Urothelium cell line (cell line): ENCODE measurements around the gene CDH16.
"Not testable (repeated sequence)": the region's sequence is repeated elsewhere in the genome, so short reads cannot be mapped to it uniquely, and the experiment has no call there.

Experiments
- DNase-seq: peaks from one replicate; pipeline ENCODE4 v3.0.0; 2011; ENCODE audit warnings: low spot score, mixed read lengths
- FAIRE-seq: peaks from 2 replicates; lab custom pipeline; 2011; peaks lifted over from hg19 to GRCh38; lab: Jason Lieb, UNC

CDH16 gene, protein sequence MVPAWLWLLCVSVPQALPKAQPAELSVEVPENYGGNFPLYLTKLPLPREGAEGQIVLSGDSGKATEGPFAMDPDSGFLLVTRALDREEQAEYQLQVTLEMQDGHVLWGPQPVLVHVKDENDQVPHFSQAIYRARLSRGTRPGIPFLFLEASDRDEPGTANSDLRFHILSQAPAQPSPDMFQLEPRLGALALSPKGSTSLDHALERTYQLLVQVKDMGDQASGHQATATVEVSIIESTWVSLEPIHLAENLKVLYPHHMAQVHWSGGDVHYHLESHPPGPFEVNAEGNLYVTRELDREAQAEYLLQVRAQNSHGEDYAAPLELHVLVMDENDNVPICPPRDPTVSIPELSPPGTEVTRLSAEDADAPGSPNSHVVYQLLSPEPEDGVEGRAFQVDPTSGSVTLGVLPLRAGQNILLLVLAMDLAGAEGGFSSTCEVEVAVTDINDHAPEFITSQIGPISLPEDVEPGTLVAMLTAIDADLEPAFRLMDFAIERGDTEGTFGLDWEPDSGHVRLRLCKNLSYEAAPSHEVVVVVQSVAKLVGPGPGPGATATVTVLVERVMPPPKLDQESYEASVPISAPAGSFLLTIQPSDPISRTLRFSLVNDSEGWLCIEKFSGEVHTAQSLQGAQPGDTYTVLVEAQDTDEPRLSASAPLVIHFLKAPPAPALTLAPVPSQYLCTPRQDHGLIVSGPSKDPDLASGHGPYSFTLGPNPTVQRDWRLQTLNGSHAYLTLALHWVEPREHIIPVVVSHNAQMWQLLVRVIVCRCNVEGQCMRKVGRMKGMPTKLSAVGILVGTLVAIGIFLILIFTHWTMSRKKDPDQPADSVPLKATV

DNA sequence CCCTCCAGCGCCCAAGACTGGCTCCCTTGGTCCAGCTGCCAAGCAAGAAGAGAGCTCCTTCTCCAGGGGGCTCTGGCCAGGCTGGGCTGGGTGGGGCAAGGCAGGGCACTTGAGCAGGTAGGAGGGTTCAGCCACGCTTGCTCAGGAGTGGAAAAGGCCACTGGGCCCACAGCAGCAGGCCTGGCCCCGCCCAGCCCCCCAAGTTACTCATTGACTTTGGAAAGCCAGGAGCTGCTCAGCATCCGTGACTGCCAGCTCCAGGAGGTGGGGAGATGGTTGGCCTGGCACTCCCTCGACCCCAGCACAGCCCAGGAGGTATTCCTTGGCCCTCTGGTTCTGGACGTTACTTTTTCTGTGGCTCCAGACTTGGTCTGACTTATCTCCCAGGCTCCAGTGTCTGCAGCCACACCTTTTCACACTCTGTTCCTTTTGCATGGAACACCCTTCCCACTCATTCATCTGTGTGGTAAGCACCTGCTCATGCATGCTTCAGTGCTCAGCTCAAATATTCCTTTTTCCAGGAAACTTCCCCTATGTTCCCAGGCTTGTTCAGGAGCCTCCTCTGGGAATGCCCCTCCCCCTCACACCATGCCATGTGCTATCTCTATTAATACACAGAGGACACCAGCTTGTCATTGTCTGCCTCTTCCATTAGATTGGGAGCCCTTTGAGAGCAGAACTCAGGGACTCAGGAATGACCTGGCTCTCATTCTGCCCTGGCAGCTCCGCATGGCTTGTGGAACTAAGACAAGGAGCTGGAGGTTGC is at the start of gene CDH16:
CDH16 (minus strand) TSS at position 83 of the 766 bp plus-strand sequence. CDS start 820 bp downstream, outside the sequence.
- FAIRE-seq (no peak), DNase-seq (no peak)

DNA sequence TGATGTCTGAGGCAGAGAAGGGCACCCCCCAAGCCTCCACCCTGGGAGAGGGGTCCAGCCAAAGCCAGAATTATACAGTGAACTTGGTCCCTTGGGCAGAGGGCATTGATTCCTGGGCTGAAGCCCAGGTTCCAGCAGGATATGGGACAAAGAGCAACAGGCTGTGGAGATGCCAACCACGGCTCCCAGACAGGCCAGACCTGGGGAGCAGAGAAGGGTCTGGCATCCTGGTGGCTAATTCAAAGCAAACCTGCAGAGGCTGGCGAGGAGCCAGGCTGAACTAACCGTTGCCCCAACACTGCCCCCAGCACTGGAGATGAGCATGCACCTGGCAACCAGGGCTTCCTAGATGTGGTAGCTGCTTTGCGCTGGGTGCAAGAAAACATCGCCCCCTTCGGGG is 45.4 kb upstream of the CDH16 start:
- FAIRE-seq (no peak), DNase-seq (no peak)

DNA sequence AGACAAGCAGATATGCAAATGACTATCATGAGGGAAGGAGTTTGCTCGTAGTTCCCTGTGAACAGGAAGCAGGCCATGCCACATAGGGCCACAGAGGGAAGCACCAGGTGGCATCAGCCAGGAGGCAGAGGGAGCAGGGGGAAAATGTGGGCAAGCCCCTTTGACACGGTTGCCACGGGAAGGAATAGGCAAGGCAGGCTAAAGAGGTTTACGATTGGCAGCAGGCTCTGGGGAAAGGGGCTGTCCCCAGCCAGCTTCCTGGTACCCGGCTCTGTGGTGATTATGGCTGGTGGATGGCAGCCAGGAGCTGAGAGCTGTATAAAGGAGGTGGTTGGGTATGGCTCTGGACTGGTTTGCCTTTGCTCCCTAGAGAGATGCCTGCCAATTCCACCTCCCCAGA is 43.2 kb upstream of the CDH16 start:
- FAIRE-seq (no peak), DNase-seq (no peak)

DNA sequence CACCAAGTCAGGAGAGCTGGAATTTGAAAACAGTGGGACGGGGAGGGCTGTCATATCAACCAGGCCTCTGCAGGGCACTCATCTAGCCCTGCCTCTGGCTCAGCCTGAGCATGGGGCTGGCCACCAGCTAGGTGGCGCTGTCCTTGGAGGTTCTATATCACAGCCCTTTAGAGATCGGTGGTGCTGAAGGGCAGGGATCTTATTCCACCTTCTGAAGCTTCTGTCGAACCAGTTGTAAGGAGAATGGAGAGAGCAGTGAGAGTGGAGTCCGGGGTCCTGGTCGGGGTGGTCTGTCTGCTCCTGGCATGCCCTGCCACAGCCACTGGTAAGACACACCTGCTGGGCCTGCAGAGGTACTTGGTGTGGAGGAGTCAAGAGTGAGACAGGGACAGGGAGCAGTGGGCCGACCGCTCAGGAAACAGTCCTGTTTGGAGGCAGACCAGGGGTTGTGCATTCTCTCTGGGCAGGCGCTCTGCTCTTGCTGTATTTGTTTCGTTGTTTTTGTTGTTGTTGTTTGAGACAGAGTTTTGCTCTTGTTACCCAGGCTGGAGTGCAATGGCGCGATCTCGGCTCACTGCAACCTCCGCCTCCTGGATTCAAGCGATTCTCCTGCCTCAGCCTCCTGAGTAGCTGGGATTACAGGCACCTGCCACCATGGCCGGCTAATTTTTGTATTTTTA is 42.5 kb upstream of the CDH16 start, which contains the start of gene CES3:
CES3 (plus strand) TSS at position 202 of the 680 bp plus-strand sequence; CDS start at position 244, 42 bp downstream.
- FAIRE-seq, result peak; percentile 37

DNA sequence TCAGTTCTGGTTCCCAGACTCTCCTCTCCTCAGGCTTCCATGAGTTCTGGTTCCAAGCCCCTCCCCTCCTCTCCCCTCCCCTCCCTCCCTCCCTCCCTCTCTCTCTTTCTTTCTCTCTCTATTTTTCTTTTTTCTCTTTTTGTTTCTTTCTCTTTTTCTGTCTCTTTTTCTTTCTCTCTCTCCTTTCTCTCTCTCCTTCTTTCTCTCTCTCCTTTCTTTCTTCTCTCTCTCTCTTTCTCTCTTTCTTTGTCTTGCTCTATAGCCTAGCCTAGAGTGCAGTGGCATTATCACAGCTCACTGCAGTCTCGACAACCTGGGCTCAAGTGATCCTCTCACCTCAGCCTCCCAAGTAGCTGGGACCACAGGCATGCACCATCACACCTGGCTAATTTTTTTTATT is 41.6 kb upstream of the CDH16 start:
- DNase-seq (no peak), FAIRE-seq (no peak)

More for the DNA sequence above, 42.5 kb upstream of the CDH16 start, which contains the start of gene CES3:
- DNase-seq, result peak; percentile 78

DNA sequence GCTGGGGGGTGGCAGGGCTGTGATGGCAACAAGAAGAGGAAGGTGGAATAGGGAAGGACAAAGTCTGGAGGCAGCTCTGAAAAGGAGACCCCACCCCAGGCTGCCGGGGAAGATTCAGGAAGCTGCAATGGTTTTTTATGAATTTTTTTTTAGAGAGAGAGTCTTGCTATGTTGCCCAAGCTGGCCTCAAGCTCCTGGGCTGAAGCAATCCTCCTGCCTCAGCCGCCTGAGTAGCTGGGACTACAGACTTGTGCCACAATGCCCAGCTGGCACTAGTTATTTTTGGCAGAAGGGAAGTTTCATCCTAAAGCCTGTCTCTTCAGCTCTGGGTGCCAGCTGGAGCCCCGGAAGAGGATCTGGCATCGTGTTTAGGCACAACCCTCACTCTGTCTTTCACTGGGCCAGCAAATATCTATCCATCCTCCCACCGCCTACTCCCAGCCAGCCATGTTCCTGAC is 41.0 kb upstream of the CDH16 start:
- DNase-seq (no peak), FAIRE-seq (no peak)

DNA sequence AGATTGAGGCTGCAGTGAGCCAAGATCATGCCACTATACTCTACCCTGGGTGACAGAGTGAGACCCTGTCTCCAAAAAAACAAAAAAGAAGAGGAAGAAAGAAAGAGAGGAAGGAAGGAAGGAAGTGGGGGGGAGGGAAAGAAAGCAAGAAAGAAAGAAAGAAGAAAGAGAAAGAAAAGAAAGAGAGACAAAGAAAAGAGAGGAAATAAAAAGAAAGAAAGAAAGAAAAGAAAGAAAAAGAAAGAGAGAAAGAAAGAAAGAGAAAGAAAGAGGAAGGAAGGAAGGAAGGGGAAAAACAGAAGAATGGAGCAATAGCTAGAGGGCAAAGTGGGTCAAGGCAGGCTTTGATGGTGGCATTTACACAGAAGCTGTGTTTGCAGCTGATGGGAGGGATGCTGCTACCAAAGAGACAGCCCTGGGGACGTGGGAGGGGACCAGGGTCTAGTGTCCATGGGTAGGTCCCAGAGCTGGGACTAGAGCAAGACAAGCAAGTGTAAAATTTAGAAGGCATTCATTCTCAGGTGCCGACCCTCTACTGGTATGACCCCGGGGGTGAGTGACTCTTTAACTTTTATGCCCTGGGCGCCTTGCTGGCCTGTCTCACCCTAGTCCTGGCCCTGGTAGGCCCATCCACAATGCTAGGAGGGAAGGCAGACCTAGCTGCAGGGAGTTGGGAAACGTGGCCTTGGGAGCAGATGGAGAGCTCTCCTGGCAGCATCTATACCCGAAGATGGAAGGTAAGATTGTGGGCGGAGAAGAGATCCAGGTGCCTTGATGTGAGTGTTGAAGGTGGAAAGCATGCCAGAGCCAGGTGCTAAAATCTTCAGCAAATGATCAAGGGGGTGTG is 40.4 kb upstream of the CDH16 start:
- no peak for DNase-seq
- no peak for FAIRE-seq

DNA sequence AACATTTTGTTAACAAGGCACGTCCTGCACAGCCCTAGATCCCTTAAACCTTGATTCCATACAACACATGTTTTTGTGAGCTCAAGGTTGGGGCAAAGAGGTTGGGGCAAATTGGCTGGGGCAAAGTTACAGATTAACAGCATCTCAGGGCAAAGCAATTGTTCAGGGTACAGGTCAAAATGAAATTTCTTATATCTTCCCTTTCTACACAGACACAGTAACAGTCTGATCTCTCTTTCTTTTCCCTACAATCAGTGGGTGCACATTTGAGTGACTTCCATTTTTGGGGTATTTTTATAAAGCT is 37.4 kb upstream of the CDH16 start:
- DNase-seq, FAIRE-seq: not testable (repeated sequence)

DNA sequence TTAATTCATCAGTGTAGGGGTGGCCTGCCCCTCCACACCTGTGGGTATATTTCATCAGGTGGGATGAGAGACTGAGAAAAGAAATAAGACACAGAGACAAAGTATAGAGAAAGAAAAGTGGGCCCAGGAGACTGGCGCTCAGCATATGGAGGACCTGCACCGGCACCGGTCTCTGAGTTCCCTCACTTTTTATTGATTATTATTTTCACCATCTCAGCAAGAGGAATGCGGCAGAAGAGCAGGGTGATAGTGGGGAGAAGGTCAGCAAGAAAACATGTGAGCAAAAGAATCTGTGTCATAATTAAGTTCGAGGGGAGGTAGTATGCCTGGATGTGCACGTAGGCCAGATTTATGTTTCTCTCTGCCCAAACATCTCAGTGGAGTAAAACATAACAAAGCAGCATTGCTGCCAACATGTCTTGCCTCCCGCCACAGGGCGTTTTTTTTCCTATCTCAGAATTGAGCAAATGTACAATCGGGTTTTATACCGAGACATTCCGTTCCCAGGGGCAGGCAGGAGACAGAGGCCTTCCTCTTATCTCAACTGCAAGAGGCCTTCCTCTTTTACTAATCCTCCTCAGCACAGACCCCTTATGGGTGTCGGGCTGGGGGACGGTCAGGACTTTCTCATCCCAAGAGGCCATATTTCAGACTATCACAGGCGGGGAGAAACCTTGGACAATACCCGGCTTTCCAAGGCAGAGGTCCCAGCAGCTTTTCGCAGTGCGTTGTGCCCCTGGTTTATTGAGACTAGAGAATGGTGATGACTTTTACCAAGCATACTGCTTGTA is 36.9 kb upstream of the CDH16 start:
- not testable (repeated sequence) for FAIRE-seq

DNA sequence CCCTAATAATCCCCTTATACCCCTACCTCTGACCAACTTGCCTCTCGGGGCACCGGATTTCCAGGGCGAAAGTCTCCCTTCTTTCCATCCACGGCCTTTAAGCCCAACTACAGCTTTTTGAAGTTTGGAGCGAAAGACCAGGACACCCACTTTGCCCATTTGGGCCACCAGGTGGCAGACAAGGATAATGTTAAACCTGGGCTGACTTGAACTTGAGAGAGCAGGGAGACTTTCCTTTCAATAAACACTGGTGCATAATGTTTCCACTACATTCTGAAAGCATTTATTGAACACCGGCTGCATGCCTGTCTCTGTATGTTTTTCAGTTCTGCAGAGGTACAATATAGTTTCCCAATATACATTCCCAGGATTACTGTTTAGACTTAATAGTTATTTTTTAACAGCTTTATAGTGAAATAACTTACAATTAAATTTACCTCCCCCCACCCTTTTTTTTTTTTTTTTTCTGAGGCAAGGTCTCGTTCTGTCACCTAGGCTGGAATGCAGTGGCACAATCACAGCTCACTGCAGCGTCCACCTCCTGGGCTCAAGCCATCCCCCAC is 35.5 kb upstream of the CDH16 start:
- FAIRE-seq (no peak), DNase-seq (peak; percentile 84)

More for the DNA sequence above, 36.9 kb upstream of the CDH16 start:
- DNase-seq, result not testable (repeated sequence)

DNA sequence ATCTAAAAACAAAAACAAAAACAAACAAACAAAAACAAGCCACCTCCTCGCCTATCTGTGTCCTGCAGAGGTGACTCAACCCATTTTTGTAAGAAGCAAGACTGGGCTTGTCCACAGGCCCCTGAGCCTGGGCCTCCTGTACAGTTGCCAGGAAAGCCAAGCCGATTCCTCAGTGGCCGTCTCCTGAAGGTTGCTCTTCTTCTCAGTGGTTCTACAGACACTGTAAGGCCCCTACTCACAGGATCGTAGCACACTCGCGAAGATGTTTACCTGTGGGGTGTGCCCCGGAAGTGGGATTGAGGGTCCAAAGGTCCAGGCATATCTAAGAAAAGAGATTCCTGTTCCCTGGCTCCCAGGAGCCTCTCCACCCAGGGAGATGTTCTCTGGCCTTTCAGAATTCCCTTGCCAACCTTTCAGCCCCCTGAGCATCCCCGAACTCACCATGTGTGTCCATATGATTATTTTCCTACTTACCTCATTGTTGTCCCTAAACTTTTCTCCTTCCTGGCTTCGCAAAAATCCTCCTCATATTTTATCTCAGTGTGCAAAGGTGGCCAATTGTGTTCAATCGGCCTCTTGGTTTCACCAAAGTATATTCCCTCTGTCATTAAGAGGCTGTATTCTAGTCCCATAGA is 34.9 kb upstream of the CDH16 start:
- DNase-seq (no peak), FAIRE-seq (no peak)

DNA sequence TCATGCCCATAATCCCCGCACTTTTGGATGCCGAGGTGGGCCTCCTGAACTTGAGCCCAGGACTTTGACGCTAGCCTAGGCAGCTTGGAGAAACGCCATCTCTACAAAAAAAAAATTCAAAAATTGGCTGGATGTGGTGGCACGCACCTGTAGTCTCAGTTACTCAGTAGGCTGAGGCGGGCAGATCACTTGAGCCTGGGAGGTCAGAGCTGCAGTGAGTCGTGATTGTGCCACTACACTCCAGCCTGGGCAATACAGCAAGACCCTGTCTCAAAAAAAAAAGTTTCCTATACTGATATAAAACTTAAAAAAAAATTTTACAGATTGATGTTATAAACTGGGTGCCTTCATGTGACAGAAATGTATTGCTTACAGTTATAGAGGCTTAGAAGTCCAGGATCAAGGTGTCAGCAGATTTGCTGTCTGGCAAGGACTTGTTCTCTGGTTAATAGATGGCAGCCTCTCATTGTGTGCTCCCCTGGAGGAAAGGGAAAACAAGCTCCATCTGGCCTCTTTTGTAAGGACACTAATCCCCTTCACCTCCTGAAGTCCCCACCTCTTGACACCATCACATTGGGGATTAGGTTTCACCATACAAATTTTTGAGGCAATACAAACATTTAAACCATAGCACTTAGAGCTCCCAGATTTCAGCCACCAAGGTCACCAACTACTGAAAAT is 33.9 kb upstream of the CDH16 start:
- DNase-seq, result no peak

DNA sequence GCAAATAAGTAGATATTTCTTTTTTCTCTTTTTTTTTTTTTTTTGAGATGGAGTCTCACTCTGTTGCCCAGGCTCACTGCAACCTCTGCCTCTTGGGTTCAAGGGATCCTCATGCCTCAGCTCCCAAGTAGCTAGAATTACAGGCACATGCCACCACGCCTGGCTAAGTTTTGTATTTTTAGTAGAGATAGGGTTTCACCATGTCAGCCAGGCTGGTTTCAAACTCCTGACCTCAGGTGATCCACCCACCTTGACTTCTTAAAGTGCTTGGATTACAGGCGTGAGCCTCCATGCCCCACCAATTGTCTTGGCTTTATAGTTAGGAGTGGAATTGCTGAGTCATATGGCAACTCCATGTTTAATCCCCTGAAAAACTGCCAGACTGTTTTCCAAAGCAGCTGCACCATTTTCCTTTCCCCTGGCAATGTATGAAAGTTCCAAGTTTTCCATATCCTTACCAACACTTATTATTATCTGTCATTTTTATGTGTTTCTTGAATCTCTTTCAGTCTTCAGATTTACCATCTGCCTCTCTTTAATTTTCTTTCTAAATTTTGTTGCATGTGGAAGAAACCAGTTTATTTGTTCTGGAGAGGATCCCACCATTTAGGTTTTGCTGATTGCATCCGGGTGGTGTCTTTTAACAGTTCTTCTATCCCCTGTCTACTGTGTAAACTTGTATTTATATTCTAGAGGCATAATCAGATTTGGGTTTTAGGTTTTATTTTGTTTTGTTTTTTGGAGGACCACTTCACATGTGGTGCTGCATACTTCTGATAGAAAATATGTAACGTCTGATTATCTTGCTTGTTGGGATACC is 32.5 kb upstream of the CDH16 start:
- DNase-seq (no peak), FAIRE-seq (no peak)

More for the DNA sequence above, 33.9 kb upstream of the CDH16 start:
- no peak for FAIRE-seq

DNA sequence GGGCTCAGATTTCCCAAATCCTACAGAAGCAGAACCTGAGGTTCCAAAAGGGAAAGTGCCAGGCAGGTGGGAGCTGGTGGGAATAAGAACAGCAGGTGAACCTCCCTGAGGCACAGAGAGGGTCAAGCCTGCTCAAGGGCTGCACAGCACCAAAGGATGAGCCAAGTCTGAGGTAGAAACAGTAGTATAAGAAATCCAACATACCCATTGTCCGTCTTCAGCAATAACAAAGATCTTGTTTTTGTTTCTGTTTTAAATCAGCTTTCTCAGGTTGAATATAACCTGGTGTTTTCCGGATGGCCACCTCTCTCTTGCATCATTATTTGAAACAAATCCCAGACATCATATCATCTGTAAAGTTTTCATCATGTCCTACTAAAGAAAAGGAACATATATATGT is 31.8 kb upstream of the CDH16 start:
- FAIRE-seq (no peak), DNase-seq (no peak)

DNA sequence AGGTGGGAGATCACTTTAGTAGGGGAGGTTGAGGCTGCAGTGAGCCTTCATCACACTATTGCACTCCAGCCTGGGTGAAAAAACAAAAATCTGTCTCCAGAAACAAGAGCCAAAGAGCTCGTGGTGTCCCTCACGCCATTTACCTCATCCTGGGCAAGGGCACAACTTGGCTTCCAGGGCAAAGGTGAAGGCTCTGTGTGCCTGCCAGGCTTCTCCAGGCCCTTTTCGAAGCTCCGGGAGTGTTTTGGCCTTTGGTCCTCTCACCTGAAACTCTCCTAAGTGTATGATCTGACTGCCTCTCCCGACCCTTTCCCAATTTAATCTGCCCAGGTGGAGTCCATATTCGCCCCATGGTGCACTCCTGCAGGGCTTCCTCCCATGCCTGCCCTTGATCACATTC is 30.8 kb upstream of the CDH16 start:
- FAIRE-seq (no peak), DNase-seq (no peak)

DNA sequence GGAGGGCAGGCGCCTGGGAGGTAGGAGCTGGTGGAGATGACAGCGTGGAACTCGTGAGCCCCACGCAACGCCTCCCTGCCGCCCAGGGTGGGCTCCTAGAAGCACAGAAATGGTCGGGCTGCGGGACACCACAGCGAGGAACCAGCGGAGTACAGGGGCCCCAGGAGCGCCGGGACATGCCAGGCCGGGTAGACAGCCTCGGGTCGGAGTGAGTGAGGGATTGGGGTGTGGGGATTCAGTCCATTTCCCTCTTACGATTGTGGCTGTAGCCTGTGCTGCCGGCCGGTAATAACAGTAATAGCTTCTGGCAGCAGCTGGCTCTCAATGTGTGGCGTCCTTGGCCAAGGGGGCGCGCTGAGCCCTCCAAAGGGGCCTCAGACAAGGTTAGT is 30.1 kb upstream of the CDH16 start:
- FAIRE-seq, result no peak

More for the DNA sequence above, 30.1 kb upstream of the CDH16 start:
- no peak for DNase-seq
